K562 (cell line): ENCODE results near the gene PHF21A. TPM values are rescaled to one million over a fixed set of nuclear protein-coding genes. Genes with fewer than 3 reads are reported as not detected.

Experiments
- ATAC-seq: fragments of 200-7000 bp; cut with Tn5 transposase; 3 replicates; pipeline ENCODE4 v1.9.1; 2020; ENCODE audit warnings: moderate library complexity
- BruUV-seq: library from RNA; stranded (reverse); fragments of 400-500 nt; replicated peaks from 2 replicates; lab custom pipeline; 2021; lab: Mats Ljungman, UMichigan
- CTCF ChIA-PET: fragments of 300-600 bp; formaldehyde crosslinking; extraction: SDS; loops from one replicate; lab custom pipeline; 2021; ENCODE audit warnings: low intra/inter-chr PET ratio; lab: Yijun Ruan, JAX
- POLR2A ChIA-PET: fragments of 300-600, 350-650 bp; sonication (Branson Sonifier 250); formaldehyde crosslinking; extraction: SDS; loops from one replicate; lab custom pipeline; 2021; ENCODE audit warnings: antibody characterized with exemption, inconsistent platforms; lab: Yijun Ruan, JAX
- DNase-seq, 4 experiments: peaks; one replicate each; pipeline versions ENCODE4 v3.0.0 to v3.0.0-alpha.2; 2011 to 2018; ENCODE audit warnings: low spot score in 3 of 4, mixed read lengths in 3 of 4; ENCODE audit errors: extremely low read depth in 1 of 4
- FAIRE-seq: peaks from 2 replicates; lab custom pipeline; 2011; peaks lifted over from hg19 to GRCh38; lab: Jason Lieb, UNC
- H2AFZ ChIP-seq: 2 replicates; pipeline ENCODE4 v1.6.0; 2011; ENCODE audit warnings: low read depth, low read length, control low read depth, inconsistent platforms
- H3K27ac ChIP-seq: fragments of 200-600 bp; 3 replicates; pipeline ENCODE4 v1.8.0; 2011; ENCODE audit warnings: low read depth, mild to moderate bottlenecking, control low read depth, inconsistent platforms, low read length, moderate library complexity, mixed read lengths; ENCODE audit errors: extremely low read depth
- H3K27me3 ChIP-seq, 2 experiments: fragments of 300-600 bp in 1 of 2; 2 replicates in 1 of 2; 3 replicates in 1 of 2; pipeline versions ENCODE4 v1.6.0 to v1.8.0; 2011; ENCODE audit warnings: inconsistent platforms in 2 of 2, low read length in 2 of 2, mild to moderate bottlenecking in 1 of 2, mixed read lengths in 1 of 2, moderate library complexity in 1 of 2; ENCODE audit not compliant: control insufficient read depth in 2 of 2, insufficient read depth in 2 of 2
- H3K36me3 ChIP-seq: fragments of 300-600 bp; 3 replicates; pipeline ENCODE4 v1.8.0; 2011; ENCODE audit warnings: mild to moderate bottlenecking, low read length, inconsistent platforms; ENCODE audit not compliant: control insufficient read depth, insufficient read depth
- H3K4me1 ChIP-seq, 2 experiments: fragments of 200-600 bp in 1 of 2; replicated peaks in 1 of 2; 2 replicates in 1 of 2; 3 replicates in 1 of 2; pipeline versions ENCODE4 v1.5.1 to v1.8.0; 2011; ENCODE audit warnings: inconsistent platforms in 2 of 2, low read length in 2 of 2, mild to moderate bottlenecking in 1 of 2, mixed read lengths in 1 of 2, moderate library complexity in 1 of 2; ENCODE audit not compliant: control insufficient read depth in 2 of 2, insufficient read depth in 2 of 2
- H3K4me2 ChIP-seq: 2 replicates; pipeline ENCODE4 v1.6.1; 2011; ENCODE audit warnings: low read length, control low read depth, inconsistent platforms, mixed read lengths; ENCODE audit not compliant: insufficient read depth
- H3K4me3 ChIP-seq: fragments of 200-600 bp; sonication (generic), shearing (Covaris generic); 2 replicates; pipeline ENCODE4 v1.5.1; 2016; ENCODE audit warnings: control low read depth, inconsistent platforms
- H3K79me2 ChIP-seq: fragments of 200-600 bp; 3 replicates; pipeline ENCODE4 v1.8.0; 2011; ENCODE audit warnings: low read length, inconsistent platforms; ENCODE audit not compliant: control insufficient read depth, insufficient read depth
- H3K9ac ChIP-seq, 2 experiments: 2 replicates each; pipeline versions ENCODE4 v1.6.0 to v1.6.1; 2011; ENCODE audit warnings: low read depth in 2 of 2, low read length in 2 of 2, control low read depth in 1 of 2, inconsistent platforms in 1 of 2, mild to moderate bottlenecking in 1 of 2, mixed read lengths in 1 of 2; ENCODE audit not compliant: insufficient read depth in 1 of 2
- H3K9me1 ChIP-seq: one replicate; pipeline ENCODE4 v1.6.0; 2011; ENCODE audit warnings: inconsistent platforms, mild to moderate bottlenecking, low read length, moderate library complexity; ENCODE audit not compliant: control insufficient read depth, insufficient read depth
- H3K9me3 ChIP-seq: replicated peaks from 2 replicates; pipeline ENCODE4 v1.5.1; 2011; ENCODE audit warnings: low read depth, low read length, inconsistent platforms; ENCODE audit not compliant: control insufficient read depth, insufficient read depth
- H4K20me1 ChIP-seq: replicated peaks from 2 replicates; pipeline ENCODE4 v1.6.1; 2011; ENCODE audit warnings: low read length, inconsistent platforms, mixed read lengths; ENCODE audit not compliant: control insufficient read depth, insufficient read depth
- C11orf30 ChIP-seq: fragments of 450-650 bp; IDR thresholded peaks from 2 replicates; pipeline ENCODE4 v1.6.1; 2016; ENCODE audit warnings: low read depth, mild to moderate bottlenecking
- HSF4 ChIP-seq: fragments of 250-450 bp; sonication (Bioruptor Pico); IDR thresholded peaks from 2 replicates; pipeline ENCODE4 v2.1.2; 2022; ENCODE audit warnings: mild to moderate bottlenecking, moderate library complexity, borderline replicate concordance
- MAZ ChIP-seq, 2 experiments: fragments of 450-650 bp in 1 of 2; sonication (generic) in 1 of 2; formaldehyde crosslinking; IDR thresholded peaks in 1 of 2; conservative IDR thresholded peaks in 1 of 2; 2 replicates each; pipeline versions ENCODE4 v1.4.0 to v1.5.0; 2020; ENCODE audit warnings: mild to moderate bottlenecking in 1 of 2, missing genetic modification reagents in 1 of 2
- NFXL1 ChIP-seq: fragments of 450-650 bp; formaldehyde crosslinking; IDR thresholded peaks from 2 replicates; pipeline ENCODE4 v1.4.0; 2021; ENCODE audit warnings: mild to moderate bottlenecking
- RCOR1 ChIP-seq, 2 experiments: IDR thresholded peaks; 2 replicates each; pipeline ENCODE4 v1.6.1; 2012; ENCODE audit warnings: low read depth in 2 of 2, low read length in 2 of 2, borderline replicate concordance in 1 of 2, improper control_type of control experiment in 1 of 2
- YY1 ChIP-seq, 3 experiments: IDR thresholded peaks; 2 replicates each; pipeline ENCODE4 v1.6.1; 2011; ENCODE audit warnings: low read length in 2 of 3, mild to moderate bottlenecking in 2 of 3, moderate library complexity in 2 of 3, borderline replicate concordance in 1 of 3, control low read depth in 1 of 3, low read depth in 1 of 3; ENCODE audit not compliant: insufficient read depth in 3 of 3, insufficient replicate concordance in 2 of 3, control insufficient read depth in 1 of 3, insufficient read length in 1 of 3; ENCODE audit errors: extremely low read depth in 1 of 3
- ZBTB2 ChIP-seq: fragments of 450-650 bp; IDR thresholded peaks from 2 replicates; pipeline ENCODE4 v1.6.1; 2016; ENCODE audit warnings: antibody characterized with exemption
- ZBTB33 ChIP-seq: sonication (generic); formaldehyde crosslinking; IDR thresholded peaks from 2 replicates; pipeline ENCODE4 v1.8.1; 2023; ENCODE audit warnings: mild to moderate bottlenecking, missing genetic modification reagents
- ZNF165 ChIP-seq: fragments of 250-450 bp; sonication (Bioruptor Pico); IDR thresholded peaks from 2 replicates; pipeline ENCODE4 v1.4.0; 2020; ENCODE audit warnings: borderline replicate concordance
- ZNF311 ChIP-seq: fragments of 250-450 bp; sonication (Bioruptor Pico); IDR thresholded peaks from 2 replicates; pipeline ENCODE4 v1.4.0; 2020; ENCODE audit warnings: mild to moderate bottlenecking, moderate library complexity
- ZNF347 ChIP-seq: fragments of 450-650 bp; formaldehyde crosslinking; IDR thresholded peaks from 2 replicates; pipeline ENCODE4 v1.4.0; 2020; ENCODE audit warnings: low read depth, mild to moderate bottlenecking, moderate library complexity
- ZNF449 ChIP-seq: fragments of 250-450 bp; sonication (Bioruptor Pico); IDR thresholded peaks from 2 replicates; pipeline ENCODE4 v1.8.0; 2022; ENCODE audit warnings: moderate library complexity, mild to moderate bottlenecking, inconsistent platforms
- WGBS: fragments of 100-300 bp; shearing (Covaris generic); methylation state at CpG from one replicate; pipeline ENCODE4 v1.1.6; 2016; ENCODE audit warnings: low coverage, mixed read lengths; ENCODE audit not compliant: insufficient coverage; ENCODE audit errors: missing lambda C conversion rate; 5-methylcytosine and 5-hydroxymethylcytosine counted together
- in situ Hi-C: fragments of 300-500 bp; cut with MboI; formaldehyde crosslinking; loops from 4 replicates; pipeline ENCODE4 v1.15.0; 2018; ENCODE audit warnings: inconsistent platforms, mixed read lengths
- intact Hi-C: fragments of 100-400 bp; cut with micrococcal nuclease; formaldehyde crosslinking; loops from 2 replicates; pipeline ENCODE4 v1.14.2; 2022
- polyA plus RNA-seq, 8 experiments: library from polyadenylated mRNA; depleted of rRNA in 4 of 8; stranded (reverse) in 5 of 8; unstranded in 3 of 8; fragments of >200 nt; fragmentation: Nextera tagmentation in 2 of 8; fragmentation: Illumina TruSeq in 1 of 8; extraction: Ambion mirVana in 2 of 8; extraction: Trizol in 1 of 8; gene quantifications; 2 replicates each; pipeline versions ENCODE4 v1.2.1 to v1.2.3, GENCODE V29; 2011 to 2014; ENCODE audit warnings: inconsistent platforms in 1 of 8, missing spikeins in 1 of 8
- total RNA-seq, 7 experiments: library from RNA; depleted of rRNA in 6 of 7; stranded (reverse); fragments of >200 nt in 6 of 7; fragmentation: Illumina TruSeq in 2 of 7; extraction: Trizol in 2 of 7; gene quantifications; 2 replicates each; pipeline versions ENCODE4 v1.2.1 to v1.2.3, GENCODE V29; 2011 to 2021; ENCODE audit warnings: low replicate concordance in 1 of 7

PHF21A gene
- total and polyA plus RNA-seq, 9 of the 15 experiments (the other 6 are each of a cell fraction or from before 2014, with no cell fraction given): 1.5 to 32.4 (median 10.7) TPM

- H2AFZ ChIP-seq: no peak overlapping the region
- no peak for TF ChIP-seq RCOR1 (IDR thresholded peaks at IDR 0.05; ENCODE audit: borderline replicate concordance in 1 of 2, low read depth in 2 of 2, low read length in 2 of 2)
- TF ChIP-seq ZNF165 (CRISPR knock-in tag): no peak
- no peak for TF ChIP-seq HSF4
- TF ChIP-seq ZBTB33 (CRISPR knock-in tag): no peak
- no peak for TF ChIP-seq ZNF311
- TF ChIP-seq ZBTB2: no peak
- no peak for TF ChIP-seq ZNF347 (CRISPR knock-in tag)
- TF ChIP-seq NFXL1 (CRISPR knock-in tag): no peak
- no peak for TF ChIP-seq YY1 (IDR thresholded peaks at IDR 0.05; ENCODE audit: borderline replicate concordance in 1 of 3, control insufficient read depth in 1 of 3, extremely low read depth in 1 of 3, insufficient read depth in 3 of 3, insufficient read length in 1 of 3, insufficient replicate concordance in 2 of 3, low read depth in 1 of 3, low read length in 2 of 3)
- TF ChIP-seq C11orf30: no peak
- no peak for TF ChIP-seq MAZ (CRISPR knock-in tag; conservative IDR thresholded peaks at IDR 0.05 in 1 of 2, IDR thresholded peaks at IDR 0.05 in 1 of 2)
- TF ChIP-seq ZNF449 (CRISPR knock-in tag): no peak
- TF ChIP-seq, all 486 proteins: peak for 0
- H3K27ac ChIP-seq: no peak overlapping the region
- BruUV-seq: no TSS peak
- no peaks in the 10 kb centered on the region for H3K9me3 ChIP-seq
- H3K4me2 ChIP-seq: no peak overlapping the region
- FAIRE-seq: no peak
- H3K9me1 ChIP-seq: no peaks in the 10 kb centered on the region
- 78% methylated on average over 4 of the region's 4 CpGs for WGBS
- no peaks in the 10 kb centered on the region for H3K79me2 ChIP-seq
- intact Hi-C loops: loop anchor here (10.0 kb wide), 1 partner anchor 68 kb away; no protein-coding TSS in a partner anchor
- no peak overlapping the region for H3K4me3 ChIP-seq
- ChIA-PET POLR2A (interaction anchor here (1.1 to 1.7 kb wide), 3 partner anchors 13 to 64 kb away, joined by 3 to 5 read pairs (median 4); partner anchors contain the start of gene LARGE2), CTCF (no interaction called here)
- peaks cover 21% of the 10 kb centered on the region; the same call in 2 of the 3 replicates for H3K36me3 ChIP-seq
- H4K20me1 ChIP-seq: no peaks in the 10 kb centered on the region
- in situ Hi-C loops: no loop called here
- H3K4me1 ChIP-seq: peaks cover 0 to 8% of the 10 kb centered on the region in 2 experiments; a peak in 3 of 5 replicates
- H3K27me3 ChIP-seq: no peaks in the 10 kb centered on the region
- no peak overlapping the region for H3K9ac ChIP-seq
- ATAC-seq: no peak
- no peak for DNase-seq
Observed at GRCh38 chr11:45942381-45942780, 178.9 kb downstream of the PHF21A start.
